Neural cell (in vitro differentiated cells): ENCODE measurements around the gene NRBP1. TPM values are rescaled to one million over a fixed set of nuclear protein-coding genes. Genes with fewer than 3 reads are reported as not detected.
"Not testable (repeated sequence)": the region's sequence is repeated elsewhere in the genome, so short reads cannot be mapped to it uniquely, and the experiment has no call there.

Experiments
- H2AFZ ChIP-seq: fragments of 200-600, 300-800 bp; sonication (generic), shearing (Covaris generic); 2 replicates; pipeline ENCODE4 v1.6.0; 2014; ENCODE audit warnings: low read depth, mild to moderate bottlenecking, antibody characterized with exemption, low read length, moderate library complexity
- H3F3A ChIP-seq: fragments of 200-600 bp; shearing (Covaris generic); 2 replicates; pipeline ENCODE4 v1.6.1; 2016; ENCODE audit warnings: mild to moderate bottlenecking, moderate library complexity, mixed read lengths, antibody characterized with exemption, low read length; ENCODE audit not compliant: insufficient read depth, poor library complexity, severe bottlenecking
- H3K27ac ChIP-seq: fragments of 200-600, 300-800 bp; sonication (generic), shearing (Covaris generic); 2 replicates; pipeline ENCODE4 v1.5.1; 2014; ENCODE audit warnings: mild to moderate bottlenecking, low read length, moderate library complexity
- H3K27me3 ChIP-seq: fragments of 300-800, 200-600 bp; sonication (generic), shearing (Covaris generic); 2 replicates; pipeline ENCODE4 v1.6.0; 2014; ENCODE audit warnings: mild to moderate bottlenecking, low read depth, low read length, moderate library complexity; ENCODE audit not compliant: insufficient read depth
- H3K36me3 ChIP-seq: fragments of 300-800, 200-600 bp; sonication (generic), shearing (Covaris generic); 2 replicates; pipeline ENCODE4 v1.5.1; 2014; ENCODE audit warnings: mild to moderate bottlenecking, antibody characterized with exemption, low read length, moderate library complexity; ENCODE audit not compliant: insufficient read depth
- H3K4me2 ChIP-seq: fragments of 300-800, 200-600 bp; sonication (generic), shearing (Covaris generic); 2 replicates; pipeline ENCODE4 v1.6.0; 2014; ENCODE audit warnings: mild to moderate bottlenecking, low read length
- H3K4me3 ChIP-seq: fragments of 300-800, 200-600 bp; sonication (generic), shearing (Covaris generic); 2 replicates; pipeline ENCODE4 v1.5.1; 2014; ENCODE audit warnings: mild to moderate bottlenecking, low read length, moderate library complexity
- H3K79me2 ChIP-seq: fragments of 200-600 bp; shearing (Covaris generic); replicated peaks from 2 replicates; pipeline ENCODE4 v1.6.0; 2014; ENCODE audit warnings: mild to moderate bottlenecking, low read length, moderate library complexity; ENCODE audit not compliant: insufficient read depth
- H3K9ac ChIP-seq: fragments of 300-800, 200-600 bp; sonication (generic), shearing (Covaris generic); 2 replicates; pipeline ENCODE4 v1.6.1; 2016; ENCODE audit warnings: mild to moderate bottlenecking, low read length, mixed read lengths
- H3K9me2 ChIP-seq: fragments of 200-600 bp; shearing (Covaris generic); 2 replicates; pipeline ENCODE4 v1.6.1; 2016; ENCODE audit warnings: mild to moderate bottlenecking, low read length, mixed read lengths; ENCODE audit not compliant: insufficient read depth
- H3K9me3 ChIP-seq: fragments of 200-600, 300-800 bp; sonication (generic), shearing (Covaris generic); 2 replicates; pipeline ENCODE4 v1.6.1; 2016; ENCODE audit warnings: mild to moderate bottlenecking, mixed run types, low read length, moderate library complexity, mixed read lengths
- H4K20me1 ChIP-seq: fragments of 200-600 bp; shearing (Covaris generic); 2 replicates; pipeline ENCODE4 v1.6.1; 2016; ENCODE audit warnings: mild to moderate bottlenecking, mixed run types; ENCODE audit not compliant: insufficient read depth
- EP300 ChIP-seq: fragments of 450-650 bp; conservative IDR thresholded peaks from 2 replicates; pipeline ENCODE4 v1.6.1; 2014; ENCODE audit warnings: antibody characterized with exemption, mild to moderate bottlenecking, moderate library complexity; ENCODE audit not compliant: poor library complexity, severe bottlenecking
- EZH2 ChIP-seq: fragments of 200-600, 300-800 bp; shearing (Covaris generic), sonication (generic); IDR thresholded peaks from 2 replicates; pipeline ENCODE4 v1.6.1; 2014; ENCODE audit warnings: antibody characterized with exemption, low read length, borderline replicate concordance, mild to moderate bottlenecking; ENCODE audit not compliant: insufficient read depth, poor library complexity, severe bottlenecking
- MXI1 ChIP-seq: fragments of 450-650 bp; conservative IDR thresholded peaks from 2 replicates; pipeline ENCODE4 v1.6.1; 2014; ENCODE audit warnings: antibody characterized with exemption, mild to moderate bottlenecking; ENCODE audit not compliant: poor library complexity, severe bottlenecking
- POLR2AphosphoS5 ChIP-seq: IDR thresholded peaks from 2 replicates; pipeline ENCODE4 v1.6.1; 2012
- RAD21 ChIP-seq: fragments of 450-650 bp; conservative IDR thresholded peaks from 2 replicates; pipeline ENCODE4 v1.6.1; 2014; ENCODE audit warnings: antibody characterized with exemption, mild to moderate bottlenecking, moderate library complexity
- SMC3 ChIP-seq: fragments of 450-650 bp; conservative IDR thresholded peaks from 2 replicates; pipeline ENCODE4 v1.6.1; 2014; ENCODE audit warnings: antibody characterized with exemption, mild to moderate bottlenecking, moderate library complexity; ENCODE audit not compliant: poor library complexity
- TAF1 ChIP-seq: IDR thresholded peaks from 2 replicates; pipeline ENCODE4 v1.6.1; 2012; ENCODE audit warnings: low read depth
- polyA plus RNA-seq: library from polyadenylated mRNA; depleted of rRNA; stranded (reverse); fragments of >200 nt; gene quantifications from 2 replicates; pipeline ENCODE4 v1.2.3, GENCODE V29; 2014
- TF ChIP-seq, protein P1 (sequence below): fragments of 450-650 bp; IDR thresholded peaks from 2 replicates; pipeline ENCODE4 v1.5.1; 2014; ENCODE audit warnings: antibody characterized with exemption, mild to moderate bottlenecking, moderate library complexity; ENCODE audit not compliant: poor library complexity, severe bottlenecking
- TF ChIP-seq, protein P2 (sequence below): IDR thresholded peaks from 2 replicates; pipeline ENCODE4 v1.6.1; 2012; ENCODE audit warnings: borderline replicate concordance

Gene NRBP1
- polyA plus RNA-seq, 1 donor from 2014 or later = 115 TPM

DNA sequence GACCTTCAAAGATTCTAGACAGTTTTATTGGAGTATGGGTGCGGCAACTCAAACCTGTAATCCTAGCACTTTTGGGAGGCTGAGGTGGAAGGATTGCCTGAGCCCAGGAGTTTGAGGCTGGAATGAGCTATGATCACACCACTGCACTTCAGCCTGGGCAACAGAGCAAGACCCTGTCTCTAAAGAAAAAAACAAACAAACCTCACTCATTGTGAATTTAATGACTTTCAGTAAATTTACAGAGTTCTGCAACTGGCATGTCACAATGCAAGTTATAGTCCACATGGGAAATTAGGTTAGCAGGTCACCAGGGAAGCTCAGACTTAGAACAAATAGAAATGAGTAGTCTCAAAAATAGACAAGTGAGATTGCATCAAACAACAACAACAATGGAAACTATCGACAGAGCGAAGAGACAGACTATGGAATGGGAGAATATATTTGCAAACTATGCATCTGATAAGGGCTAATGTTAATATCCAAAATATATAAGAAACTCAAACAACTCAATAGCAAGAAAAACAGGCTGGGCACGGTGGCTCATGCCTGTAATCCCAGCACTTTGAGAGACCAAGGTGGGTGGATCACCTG lies 6.7 kb upstream of the NRBP1 start:
- Histone ChIP-seq H3K79me2 (no peaks in the 10 kb centered on the region), H3K9me3 (no peaks in the 10 kb centered on the region)

DNA sequence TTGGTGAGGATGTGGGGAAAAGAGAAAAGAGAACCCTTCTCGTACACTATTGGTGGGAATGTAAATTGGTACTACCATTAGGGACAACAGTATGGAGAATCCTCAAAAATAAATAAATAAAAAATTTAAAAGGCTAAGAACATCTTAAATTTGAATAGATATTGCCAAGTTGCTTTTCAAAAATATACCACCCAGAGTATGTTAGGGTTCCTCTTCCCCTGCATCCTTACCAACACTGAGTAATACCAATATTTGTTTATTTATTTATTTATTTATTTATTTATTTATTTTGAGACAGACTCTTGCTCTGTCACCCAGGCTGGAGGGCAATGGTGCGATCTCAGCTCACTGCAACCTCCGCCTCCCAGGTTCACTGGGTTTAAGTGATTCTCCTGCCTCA lies 5.5 kb upstream of the NRBP1 start:
- H3K4me3 ChIP-seq = no peak overlapping the region
- no peaks in the 10 kb centered on the region for H3K27me3 ChIP-seq
- H3K9me3 ChIP-seq = no peaks in the 10 kb centered on the region
- no peaks in the 10 kb centered on the region for H3K9me2 ChIP-seq
- H3K36me3 ChIP-seq = no peaks in the 10 kb centered on the region
- no peak overlapping the region for H2AFZ ChIP-seq
- no peaks in the 10 kb centered on the region for H4K20me1 ChIP-seq
- H3K27ac ChIP-seq = no peak overlapping the region
- H3F3A ChIP-seq = no peaks in the 10 kb centered on the region
- TF ChIP-seq EZH2 (no peak), TAF1 (no peak), POLR2AphosphoS5 (no peak), SMC3 (no peak), MXI1 (no peak), RAD21 (no peak)
- TF ChIP-seq, protein P1, sequence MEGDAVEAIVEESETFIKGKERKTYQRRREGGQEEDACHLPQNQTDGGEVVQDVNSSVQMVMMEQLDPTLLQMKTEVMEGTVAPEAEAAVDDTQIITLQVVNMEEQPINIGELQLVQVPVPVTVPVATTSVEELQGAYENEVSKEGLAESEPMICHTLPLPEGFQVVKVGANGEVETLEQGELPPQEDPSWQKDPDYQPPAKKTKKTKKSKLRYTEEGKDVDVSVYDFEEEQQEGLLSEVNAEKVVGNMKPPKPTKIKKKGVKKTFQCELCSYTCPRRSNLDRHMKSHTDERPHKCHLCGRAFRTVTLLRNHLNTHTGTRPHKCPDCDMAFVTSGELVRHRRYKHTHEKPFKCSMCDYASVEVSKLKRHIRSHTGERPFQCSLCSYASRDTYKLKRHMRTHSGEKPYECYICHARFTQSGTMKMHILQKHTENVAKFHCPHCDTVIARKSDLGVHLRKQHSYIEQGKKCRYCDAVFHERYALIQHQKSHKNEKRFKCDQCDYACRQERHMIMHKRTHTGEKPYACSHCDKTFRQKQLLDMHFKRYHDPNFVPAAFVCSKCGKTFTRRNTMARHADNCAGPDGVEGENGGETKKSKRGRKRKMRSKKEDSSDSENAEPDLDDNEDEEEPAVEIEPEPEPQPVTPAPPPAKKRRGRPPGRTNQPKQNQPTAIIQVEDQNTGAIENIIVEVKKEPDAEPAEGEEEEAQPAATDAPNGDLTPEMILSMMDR = no peak
- no peak overlapping the region for H3K9ac ChIP-seq
- no peaks in the 10 kb centered on the region for H3K79me2 ChIP-seq
- H3K4me2 ChIP-seq = no peak overlapping the region

More for the DNA sequence above, 6.7 kb upstream of the NRBP1 start:
- H3K9ac ChIP-seq = no peak overlapping the region
- no peaks in the 10 kb centered on the region for H3K9me2 ChIP-seq
- no peak overlapping the region for H3K4me3 ChIP-seq
- no peak overlapping the region for H3K27ac ChIP-seq
- H3K27me3 ChIP-seq = no peaks in the 10 kb centered on the region
- H3K36me3 ChIP-seq = no peaks in the 10 kb centered on the region
- no peaks in the 10 kb centered on the region for H3F3A ChIP-seq
- H2AFZ ChIP-seq = no peak overlapping the region
- H3K4me2 ChIP-seq = no peak overlapping the region
- TF ChIP-seq TAF1 (no peak), EZH2 (no peak), EP300 (no peak), MXI1 (no peak), POLR2AphosphoS5 (no peak), SMC3 (no peak), RAD21 (no peak)
- TF ChIP-seq, protein P2, sequence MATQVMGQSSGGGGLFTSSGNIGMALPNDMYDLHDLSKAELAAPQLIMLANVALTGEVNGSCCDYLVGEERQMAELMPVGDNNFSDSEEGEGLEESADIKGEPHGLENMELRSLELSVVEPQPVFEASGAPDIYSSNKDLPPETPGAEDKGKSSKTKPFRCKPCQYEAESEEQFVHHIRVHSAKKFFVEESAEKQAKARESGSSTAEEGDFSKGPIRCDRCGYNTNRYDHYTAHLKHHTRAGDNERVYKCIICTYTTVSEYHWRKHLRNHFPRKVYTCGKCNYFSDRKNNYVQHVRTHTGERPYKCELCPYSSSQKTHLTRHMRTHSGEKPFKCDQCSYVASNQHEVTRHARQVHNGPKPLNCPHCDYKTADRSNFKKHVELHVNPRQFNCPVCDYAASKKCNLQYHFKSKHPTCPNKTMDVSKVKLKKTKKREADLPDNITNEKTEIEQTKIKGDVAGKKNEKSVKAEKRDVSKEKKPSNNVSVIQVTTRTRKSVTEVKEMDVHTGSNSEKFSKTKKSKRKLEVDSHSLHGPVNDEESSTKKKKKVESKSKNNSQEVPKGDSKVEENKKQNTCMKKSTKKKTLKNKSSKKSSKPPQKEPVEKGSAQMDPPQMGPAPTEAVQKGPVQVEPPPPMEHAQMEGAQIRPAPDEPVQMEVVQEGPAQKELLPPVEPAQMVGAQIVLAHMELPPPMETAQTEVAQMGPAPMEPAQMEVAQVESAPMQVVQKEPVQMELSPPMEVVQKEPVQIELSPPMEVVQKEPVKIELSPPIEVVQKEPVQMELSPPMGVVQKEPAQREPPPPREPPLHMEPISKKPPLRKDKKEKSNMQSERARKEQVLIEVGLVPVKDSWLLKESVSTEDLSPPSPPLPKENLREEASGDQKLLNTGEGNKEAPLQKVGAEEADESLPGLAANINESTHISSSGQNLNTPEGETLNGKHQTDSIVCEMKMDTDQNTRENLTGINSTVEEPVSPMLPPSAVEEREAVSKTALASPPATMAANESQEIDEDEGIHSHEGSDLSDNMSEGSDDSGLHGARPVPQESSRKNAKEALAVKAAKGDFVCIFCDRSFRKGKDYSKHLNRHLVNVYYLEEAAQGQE = no peak
- TF ChIP-seq, protein P1 = no peak
- H4K20me1 ChIP-seq = no peaks in the 10 kb centered on the region

DNA sequence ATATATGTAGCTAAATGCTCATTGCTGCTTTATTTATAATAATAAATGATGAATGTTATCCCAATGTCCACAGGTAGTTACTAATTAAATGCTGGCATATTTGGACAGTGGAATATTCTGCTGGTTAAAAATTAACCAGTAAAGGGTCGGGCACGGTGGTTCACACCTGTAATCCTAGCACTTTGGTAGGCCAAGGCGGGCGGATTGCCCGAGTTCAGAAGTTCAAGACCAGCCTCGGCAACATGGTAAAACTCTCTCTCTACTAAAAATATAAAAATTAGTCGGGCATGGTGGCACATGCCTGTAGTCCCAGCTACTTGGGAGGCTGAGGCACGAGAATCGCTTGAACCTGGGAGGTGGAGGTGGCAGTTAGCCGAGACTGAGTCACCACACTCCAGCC lies 3.4 kb upstream of the NRBP1 start:
- H3K9me2 ChIP-seq, H4K20me1 ChIP-seq, H2AFZ ChIP-seq, H3K27me3 ChIP-seq, H3K36me3 ChIP-seq, H3K9me3 ChIP-seq, H3K4me2 ChIP-seq, H3F3A ChIP-seq, H3K27ac ChIP-seq, H3K9ac ChIP-seq, H3K4me3 ChIP-seq: not testable (repeated sequence)
- peaks cover 10% of the 10 kb centered on the region for H3K79me2 ChIP-seq
